Neural cell (in vitro differentiated cells): Measurements from ENCODE around the gene S100A1. TPM values are rescaled to one million over a fixed set of nuclear protein-coding genes. Genes with fewer than 3 reads are reported as not detected.

Experiments
- H2AFZ ChIP-seq: fragments of 200-600, 300-800 bp; sonication (generic), shearing (Covaris generic); 2 replicates; pipeline ENCODE4 v1.6.0; 2014; ENCODE audit warnings: low read depth, mild to moderate bottlenecking, antibody characterized with exemption, low read length, moderate library complexity
- H3F3A ChIP-seq: fragments of 200-600 bp; shearing (Covaris generic); 2 replicates; pipeline ENCODE4 v1.6.1; 2016; ENCODE audit warnings: mild to moderate bottlenecking, moderate library complexity, mixed read lengths, antibody characterized with exemption, low read length; ENCODE audit not compliant: insufficient read depth, poor library complexity, severe bottlenecking
- H3K27ac ChIP-seq: fragments of 200-600, 300-800 bp; sonication (generic), shearing (Covaris generic); 2 replicates; pipeline ENCODE4 v1.5.1; 2014; ENCODE audit warnings: mild to moderate bottlenecking, low read length, moderate library complexity
- H3K27me3 ChIP-seq: fragments of 300-800, 200-600 bp; sonication (generic), shearing (Covaris generic); 2 replicates; pipeline ENCODE4 v1.6.0; 2014; ENCODE audit warnings: mild to moderate bottlenecking, low read depth, low read length, moderate library complexity; ENCODE audit not compliant: insufficient read depth
- H3K36me3 ChIP-seq: fragments of 300-800, 200-600 bp; sonication (generic), shearing (Covaris generic); 2 replicates; pipeline ENCODE4 v1.5.1; 2014; ENCODE audit warnings: mild to moderate bottlenecking, antibody characterized with exemption, low read length, moderate library complexity; ENCODE audit not compliant: insufficient read depth
- H3K4me2 ChIP-seq: fragments of 300-800, 200-600 bp; sonication (generic), shearing (Covaris generic); 2 replicates; pipeline ENCODE4 v1.6.0; 2014; ENCODE audit warnings: mild to moderate bottlenecking, low read length
- H3K4me3 ChIP-seq: fragments of 300-800, 200-600 bp; sonication (generic), shearing (Covaris generic); 2 replicates; pipeline ENCODE4 v1.5.1; 2014; ENCODE audit warnings: mild to moderate bottlenecking, low read length, moderate library complexity
- H3K79me2 ChIP-seq: fragments of 200-600 bp; shearing (Covaris generic); replicated peaks from 2 replicates; pipeline ENCODE4 v1.6.0; 2014; ENCODE audit warnings: mild to moderate bottlenecking, low read length, moderate library complexity; ENCODE audit not compliant: insufficient read depth
- H3K9ac ChIP-seq: fragments of 300-800, 200-600 bp; sonication (generic), shearing (Covaris generic); 2 replicates; pipeline ENCODE4 v1.6.1; 2016; ENCODE audit warnings: mild to moderate bottlenecking, low read length, mixed read lengths
- H3K9me2 ChIP-seq: fragments of 200-600 bp; shearing (Covaris generic); 2 replicates; pipeline ENCODE4 v1.6.1; 2016; ENCODE audit warnings: mild to moderate bottlenecking, low read length, mixed read lengths; ENCODE audit not compliant: insufficient read depth
- H3K9me3 ChIP-seq: fragments of 200-600, 300-800 bp; sonication (generic), shearing (Covaris generic); 2 replicates; pipeline ENCODE4 v1.6.1; 2016; ENCODE audit warnings: mild to moderate bottlenecking, mixed run types, low read length, moderate library complexity, mixed read lengths
- H4K20me1 ChIP-seq: fragments of 200-600 bp; shearing (Covaris generic); 2 replicates; pipeline ENCODE4 v1.6.1; 2016; ENCODE audit warnings: mild to moderate bottlenecking, mixed run types; ENCODE audit not compliant: insufficient read depth
- EP300 ChIP-seq: fragments of 450-650 bp; conservative IDR thresholded peaks from 2 replicates; pipeline ENCODE4 v1.6.1; 2014; ENCODE audit warnings: antibody characterized with exemption, mild to moderate bottlenecking, moderate library complexity; ENCODE audit not compliant: poor library complexity, severe bottlenecking
- EZH2 ChIP-seq: fragments of 200-600, 300-800 bp; shearing (Covaris generic), sonication (generic); IDR thresholded peaks from 2 replicates; pipeline ENCODE4 v1.6.1; 2014; ENCODE audit warnings: antibody characterized with exemption, low read length, borderline replicate concordance, mild to moderate bottlenecking; ENCODE audit not compliant: insufficient read depth, poor library complexity, severe bottlenecking
- MXI1 ChIP-seq: fragments of 450-650 bp; conservative IDR thresholded peaks from 2 replicates; pipeline ENCODE4 v1.6.1; 2014; ENCODE audit warnings: antibody characterized with exemption, mild to moderate bottlenecking; ENCODE audit not compliant: poor library complexity, severe bottlenecking
- POLR2AphosphoS5 ChIP-seq: IDR thresholded peaks from 2 replicates; pipeline ENCODE4 v1.6.1; 2012
- RAD21 ChIP-seq: fragments of 450-650 bp; conservative IDR thresholded peaks from 2 replicates; pipeline ENCODE4 v1.6.1; 2014; ENCODE audit warnings: antibody characterized with exemption, mild to moderate bottlenecking, moderate library complexity
- SMC3 ChIP-seq: fragments of 450-650 bp; conservative IDR thresholded peaks from 2 replicates; pipeline ENCODE4 v1.6.1; 2014; ENCODE audit warnings: antibody characterized with exemption, mild to moderate bottlenecking, moderate library complexity; ENCODE audit not compliant: poor library complexity
- TAF1 ChIP-seq: IDR thresholded peaks from 2 replicates; pipeline ENCODE4 v1.6.1; 2012; ENCODE audit warnings: low read depth
- polyA plus RNA-seq: library from polyadenylated mRNA; depleted of rRNA; stranded (reverse); fragments of >200 nt; gene quantifications from 2 replicates; pipeline ENCODE4 v1.2.3, GENCODE V29; 2014
- TF ChIP-seq, protein P1 (sequence below): fragments of 450-650 bp; IDR thresholded peaks from 2 replicates; pipeline ENCODE4 v1.5.1; 2014; ENCODE audit warnings: antibody characterized with exemption, mild to moderate bottlenecking, moderate library complexity; ENCODE audit not compliant: poor library complexity, severe bottlenecking
- TF ChIP-seq, protein P2 (sequence below): IDR thresholded peaks from 2 replicates; pipeline ENCODE4 v1.6.1; 2012; ENCODE audit warnings: borderline replicate concordance

S100A1 gene
- polyA plus RNA-seq, 1 donor from 2014 or later, result not detected

DNA sequence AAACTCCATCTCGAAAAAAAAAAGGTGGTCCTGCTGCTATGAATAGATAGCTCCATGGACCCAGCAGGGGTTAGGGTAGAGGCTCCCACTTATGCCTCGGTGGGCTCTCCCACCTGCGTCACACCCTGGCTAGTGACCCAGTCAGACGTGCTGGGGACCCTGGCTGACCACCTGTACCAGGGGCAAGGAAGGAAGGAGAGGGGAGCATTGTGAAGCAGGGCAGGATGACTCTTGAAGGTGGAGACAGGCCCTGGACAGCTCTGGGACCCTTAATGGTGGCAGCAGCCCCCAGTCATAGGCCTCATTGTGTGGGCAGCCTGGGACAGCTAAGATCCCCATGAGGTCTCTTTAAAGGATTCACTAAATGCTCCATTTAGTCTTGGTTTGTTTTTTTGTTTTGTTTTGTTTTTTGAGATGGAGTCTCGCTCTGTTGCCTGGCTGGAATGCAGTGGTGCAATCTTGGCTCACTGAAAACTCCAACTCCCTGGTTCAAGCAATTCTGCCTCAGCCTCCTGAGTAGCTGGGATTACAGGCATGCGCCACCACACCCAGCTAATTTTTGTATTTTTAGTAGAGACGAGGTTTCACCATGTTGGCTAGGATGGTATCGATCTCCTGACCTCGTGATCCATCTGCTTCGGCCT, 19.9 kb downstream of the S100A1 start:
- H3K79me2 ChIP-seq, result no peaks in the 10 kb centered on the region
- H3F3A ChIP-seq, result no peaks in the 10 kb centered on the region
- no peak overlapping the region for H3K9ac ChIP-seq
- H4K20me1 ChIP-seq, result no peaks in the 10 kb centered on the region
- no peak overlapping the region for H3K27ac ChIP-seq
- no peaks in the 10 kb centered on the region for H3K9me2 ChIP-seq
- no peak for TF ChIP-seq MXI1
- no peak for TF ChIP-seq EZH2
- no peak for TF ChIP-seq EP300
- TF ChIP-seq, protein P1, sequence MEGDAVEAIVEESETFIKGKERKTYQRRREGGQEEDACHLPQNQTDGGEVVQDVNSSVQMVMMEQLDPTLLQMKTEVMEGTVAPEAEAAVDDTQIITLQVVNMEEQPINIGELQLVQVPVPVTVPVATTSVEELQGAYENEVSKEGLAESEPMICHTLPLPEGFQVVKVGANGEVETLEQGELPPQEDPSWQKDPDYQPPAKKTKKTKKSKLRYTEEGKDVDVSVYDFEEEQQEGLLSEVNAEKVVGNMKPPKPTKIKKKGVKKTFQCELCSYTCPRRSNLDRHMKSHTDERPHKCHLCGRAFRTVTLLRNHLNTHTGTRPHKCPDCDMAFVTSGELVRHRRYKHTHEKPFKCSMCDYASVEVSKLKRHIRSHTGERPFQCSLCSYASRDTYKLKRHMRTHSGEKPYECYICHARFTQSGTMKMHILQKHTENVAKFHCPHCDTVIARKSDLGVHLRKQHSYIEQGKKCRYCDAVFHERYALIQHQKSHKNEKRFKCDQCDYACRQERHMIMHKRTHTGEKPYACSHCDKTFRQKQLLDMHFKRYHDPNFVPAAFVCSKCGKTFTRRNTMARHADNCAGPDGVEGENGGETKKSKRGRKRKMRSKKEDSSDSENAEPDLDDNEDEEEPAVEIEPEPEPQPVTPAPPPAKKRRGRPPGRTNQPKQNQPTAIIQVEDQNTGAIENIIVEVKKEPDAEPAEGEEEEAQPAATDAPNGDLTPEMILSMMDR, result no peak
- TF ChIP-seq TAF1, result no peak
- TF ChIP-seq, protein P2, sequence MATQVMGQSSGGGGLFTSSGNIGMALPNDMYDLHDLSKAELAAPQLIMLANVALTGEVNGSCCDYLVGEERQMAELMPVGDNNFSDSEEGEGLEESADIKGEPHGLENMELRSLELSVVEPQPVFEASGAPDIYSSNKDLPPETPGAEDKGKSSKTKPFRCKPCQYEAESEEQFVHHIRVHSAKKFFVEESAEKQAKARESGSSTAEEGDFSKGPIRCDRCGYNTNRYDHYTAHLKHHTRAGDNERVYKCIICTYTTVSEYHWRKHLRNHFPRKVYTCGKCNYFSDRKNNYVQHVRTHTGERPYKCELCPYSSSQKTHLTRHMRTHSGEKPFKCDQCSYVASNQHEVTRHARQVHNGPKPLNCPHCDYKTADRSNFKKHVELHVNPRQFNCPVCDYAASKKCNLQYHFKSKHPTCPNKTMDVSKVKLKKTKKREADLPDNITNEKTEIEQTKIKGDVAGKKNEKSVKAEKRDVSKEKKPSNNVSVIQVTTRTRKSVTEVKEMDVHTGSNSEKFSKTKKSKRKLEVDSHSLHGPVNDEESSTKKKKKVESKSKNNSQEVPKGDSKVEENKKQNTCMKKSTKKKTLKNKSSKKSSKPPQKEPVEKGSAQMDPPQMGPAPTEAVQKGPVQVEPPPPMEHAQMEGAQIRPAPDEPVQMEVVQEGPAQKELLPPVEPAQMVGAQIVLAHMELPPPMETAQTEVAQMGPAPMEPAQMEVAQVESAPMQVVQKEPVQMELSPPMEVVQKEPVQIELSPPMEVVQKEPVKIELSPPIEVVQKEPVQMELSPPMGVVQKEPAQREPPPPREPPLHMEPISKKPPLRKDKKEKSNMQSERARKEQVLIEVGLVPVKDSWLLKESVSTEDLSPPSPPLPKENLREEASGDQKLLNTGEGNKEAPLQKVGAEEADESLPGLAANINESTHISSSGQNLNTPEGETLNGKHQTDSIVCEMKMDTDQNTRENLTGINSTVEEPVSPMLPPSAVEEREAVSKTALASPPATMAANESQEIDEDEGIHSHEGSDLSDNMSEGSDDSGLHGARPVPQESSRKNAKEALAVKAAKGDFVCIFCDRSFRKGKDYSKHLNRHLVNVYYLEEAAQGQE, result no peak
- no peak for TF ChIP-seq POLR2AphosphoS5
- no peak for TF ChIP-seq RAD21
- no peak for TF ChIP-seq SMC3
- no peaks in the 10 kb centered on the region for H3K36me3 ChIP-seq
- H3K27me3 ChIP-seq, result no peaks in the 10 kb centered on the region
- no peak overlapping the region for H3K4me2 ChIP-seq
- no peak overlapping the region for H3K4me3 ChIP-seq
- H3K9me3 ChIP-seq, result no peaks in the 10 kb centered on the region
- H2AFZ ChIP-seq, result no peak overlapping the region

DNA sequence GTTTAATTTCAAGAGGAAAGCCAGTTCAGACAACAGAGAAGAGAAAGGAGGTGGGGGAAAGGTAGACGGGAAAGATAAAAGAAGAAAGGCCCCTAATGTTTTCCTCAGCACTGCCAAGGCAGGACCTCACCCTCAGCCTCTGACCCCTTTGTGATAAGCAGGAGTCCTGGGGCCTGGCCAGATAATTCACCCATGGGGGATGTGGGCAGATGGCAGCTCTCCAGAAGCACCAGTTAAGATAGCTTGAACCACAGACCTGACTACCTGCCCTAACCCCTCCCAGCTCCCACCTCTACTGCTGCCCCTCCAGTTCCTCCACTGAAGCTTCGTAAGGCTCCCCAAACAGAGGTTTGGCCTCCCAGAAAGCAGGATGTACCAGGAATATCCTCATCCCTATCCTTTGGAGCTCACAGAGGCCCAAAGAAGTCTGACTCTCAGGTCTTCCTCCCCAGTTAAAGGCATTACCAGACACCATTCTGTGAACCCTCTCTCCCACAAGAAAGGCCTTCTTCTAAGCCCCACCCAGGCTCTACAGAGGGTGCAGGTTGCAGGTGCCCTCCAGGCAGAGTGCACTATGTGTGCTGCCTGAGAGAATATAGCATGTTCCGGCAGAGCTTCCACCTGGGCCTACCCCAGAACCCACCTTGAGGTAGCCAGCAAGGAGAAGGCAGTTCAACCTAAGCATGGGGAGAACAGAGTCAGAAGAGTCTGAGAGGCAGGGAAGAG, 21.1 kb downstream of the S100A1 start:
- no peaks in the 10 kb centered on the region for H3K27me3 ChIP-seq
- no peak overlapping the region for H3K9ac ChIP-seq
- H3K36me3 ChIP-seq, result no peaks in the 10 kb centered on the region
- no peaks in the 10 kb centered on the region for H3K79me2 ChIP-seq
- no peak overlapping the region for H2AFZ ChIP-seq
- no peaks in the 10 kb centered on the region for H3K9me3 ChIP-seq
- no peaks in the 10 kb centered on the region for H3F3A ChIP-seq
- H3K9me2 ChIP-seq, result no peaks in the 10 kb centered on the region
- H3K4me2 ChIP-seq, result no peak overlapping the region
- H3K4me3 ChIP-seq, result no peak overlapping the region
- TF ChIP-seq POLR2AphosphoS5, result peak; percentile 28
- TF ChIP-seq, protein P2, result no peak
- no peak overlapping the region for H3K27ac ChIP-seq
- no peaks in the 10 kb centered on the region for H4K20me1 ChIP-seq
